ENCODE data around the gene CYB561D2. TPM values are rescaled to one million over a fixed set of nuclear protein-coding genes. Genes with fewer than 3 reads are reported as not detected.
A peak's percentile ranks its signal among the peaks of the same experiment; 100 is the strongest.

CYB561D2 gene
- total RNA-seq, 1 donor: 25.0 TPM

DNA sequence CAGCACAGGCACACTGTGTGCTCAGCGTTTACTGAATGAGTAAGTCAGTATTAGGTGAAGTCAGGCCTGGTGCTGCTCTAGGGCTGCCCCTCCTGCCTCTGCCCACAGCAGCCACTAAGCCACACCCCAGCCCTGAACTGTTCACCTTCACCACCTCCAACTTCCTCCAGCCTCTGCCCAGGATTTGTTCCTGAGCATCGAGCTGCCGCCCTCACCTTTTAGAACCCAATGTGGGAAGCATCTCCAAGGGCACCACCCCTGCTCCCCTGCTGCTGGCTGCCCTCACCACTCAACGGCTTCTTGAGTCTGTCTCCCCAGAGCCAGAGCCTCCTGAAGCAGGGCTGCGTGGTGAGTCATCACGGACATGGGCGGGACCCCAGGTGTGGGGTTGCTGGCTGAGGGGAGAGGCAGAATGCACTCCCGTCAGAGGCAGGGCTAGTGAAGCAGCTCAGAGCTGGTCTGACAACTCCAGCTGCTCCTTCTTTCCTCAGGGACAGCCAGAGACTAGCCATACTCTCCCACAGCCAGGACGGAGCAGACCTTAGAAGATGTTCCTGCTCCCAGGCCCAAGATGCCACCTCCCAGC lies 33.9 kb upstream of the CYB561D2 start:
- peak; percentile 79 for DNase-seq (ENCODE audit: insufficient read length, low spot score, missing footprints)
- H3K4me1 ChIP-seq (ENCODE audit: insufficient read depth, low read length): peaks cover 11% of the 10 kb centered on the region
- H3K9me3 ChIP-seq (ENCODE audit: low read depth, low read length): no peaks in the 10 kb centered on the region
- no peak overlapping the region for H3K27ac ChIP-seq (ENCODE audit: low read depth, low read length)
- no peaks in the 10 kb centered on the region for H3K27me3 ChIP-seq (ENCODE audit: insufficient read depth, low read length)
- TF ChIP-seq, protein P1, sequence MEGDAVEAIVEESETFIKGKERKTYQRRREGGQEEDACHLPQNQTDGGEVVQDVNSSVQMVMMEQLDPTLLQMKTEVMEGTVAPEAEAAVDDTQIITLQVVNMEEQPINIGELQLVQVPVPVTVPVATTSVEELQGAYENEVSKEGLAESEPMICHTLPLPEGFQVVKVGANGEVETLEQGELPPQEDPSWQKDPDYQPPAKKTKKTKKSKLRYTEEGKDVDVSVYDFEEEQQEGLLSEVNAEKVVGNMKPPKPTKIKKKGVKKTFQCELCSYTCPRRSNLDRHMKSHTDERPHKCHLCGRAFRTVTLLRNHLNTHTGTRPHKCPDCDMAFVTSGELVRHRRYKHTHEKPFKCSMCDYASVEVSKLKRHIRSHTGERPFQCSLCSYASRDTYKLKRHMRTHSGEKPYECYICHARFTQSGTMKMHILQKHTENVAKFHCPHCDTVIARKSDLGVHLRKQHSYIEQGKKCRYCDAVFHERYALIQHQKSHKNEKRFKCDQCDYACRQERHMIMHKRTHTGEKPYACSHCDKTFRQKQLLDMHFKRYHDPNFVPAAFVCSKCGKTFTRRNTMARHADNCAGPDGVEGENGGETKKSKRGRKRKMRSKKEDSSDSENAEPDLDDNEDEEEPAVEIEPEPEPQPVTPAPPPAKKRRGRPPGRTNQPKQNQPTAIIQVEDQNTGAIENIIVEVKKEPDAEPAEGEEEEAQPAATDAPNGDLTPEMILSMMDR (IDR thresholded peaks at IDR 0.05; ENCODE audit: extremely low read depth, low read depth, low read length): no peak
- peaks cover 28% of the 10 kb centered on the region for H3K36me3 ChIP-seq (ENCODE audit: insufficient read depth, low read length)
- H3K4me3 ChIP-seq (ENCODE audit: insufficient read depth, low read length): no peak overlapping the region
- H3K79me2 ChIP-seq (ENCODE audit: insufficient read depth, low read length): peaks cover 31% of the 10 kb centered on the region
- H4K20me1 ChIP-seq (ENCODE audit: insufficient read depth, low read length): peaks cover 41% of the 10 kb centered on the region
- H2AFZ ChIP-seq (ENCODE audit: low read length): no peak overlapping the region
- H3K4me2 ChIP-seq (ENCODE audit: insufficient read depth, low read length): no peak overlapping the region

DNA sequence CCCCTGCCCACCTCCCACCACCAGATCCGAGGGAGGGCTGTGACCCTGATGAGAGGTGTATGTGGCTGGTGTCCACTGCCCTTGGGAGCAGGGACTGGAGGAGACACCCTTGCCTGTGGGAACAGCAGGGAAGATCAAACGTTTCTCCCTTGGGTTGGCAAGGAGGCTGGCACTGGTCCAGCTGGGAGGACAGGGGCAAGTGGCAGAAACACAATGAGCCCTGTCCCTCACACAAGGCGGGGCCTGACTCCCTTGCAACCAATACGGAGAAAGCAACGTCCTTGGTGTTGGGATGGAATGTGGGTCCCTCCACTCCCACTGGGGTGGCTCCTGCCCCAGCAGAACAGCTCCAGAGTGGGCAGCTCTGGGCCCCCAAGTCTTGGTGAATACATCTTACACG lies 33.4 kb upstream of the CYB561D2 start:
- Histone ChIP-seq H2AFZ (ENCODE audit: low read length) (no peak overlapping the region), H3K4me1 (ENCODE audit: insufficient read depth, low read length) (peaks cover 14% of the 10 kb centered on the region), H3K27me3 (ENCODE audit: insufficient read depth, low read length) (no peaks in the 10 kb centered on the region), H3K27ac (ENCODE audit: low read depth, low read length) (no peak overlapping the region), H3K4me2 (ENCODE audit: insufficient read depth, low read length) (no peak overlapping the region), H3K9me3 (ENCODE audit: low read depth, low read length) (no peaks in the 10 kb centered on the region), H4K20me1 (ENCODE audit: insufficient read depth, low read length) (peaks cover 41% of the 10 kb centered on the region), H3K4me3 (ENCODE audit: insufficient read depth, low read length) (no peak overlapping the region), H3K36me3 (ENCODE audit: insufficient read depth, low read length) (peaks cover 28% of the 10 kb centered on the region), H3K79me2 (ENCODE audit: insufficient read depth, low read length) (peaks cover 31% of the 10 kb centered on the region)
- DNase-seq (ENCODE audit: insufficient read length, low spot score, missing footprints): peak; percentile 75
- TF ChIP-seq, protein P1 (IDR thresholded peaks at IDR 0.05; ENCODE audit: extremely low read depth, low read depth, low read length): no peak

DNA sequence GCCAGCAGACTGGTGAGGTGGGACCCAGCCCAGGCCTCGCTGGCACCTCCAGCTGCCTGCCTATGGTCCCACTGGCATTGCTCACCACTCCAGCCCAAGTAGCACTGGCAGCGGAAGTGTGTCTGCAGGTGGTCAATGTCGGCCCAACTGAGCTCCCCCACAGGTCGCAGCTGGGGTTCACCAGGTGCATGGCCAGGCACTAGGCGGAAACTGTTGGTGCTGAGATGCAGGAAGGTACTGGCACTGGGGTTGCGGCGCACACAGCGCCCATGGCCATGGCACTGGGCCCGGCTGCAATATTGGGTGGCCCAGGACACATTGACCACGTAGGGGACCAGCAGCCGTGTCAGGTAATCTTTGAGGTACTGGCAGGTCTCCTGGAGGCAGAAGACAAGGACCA lies 32.5 kb upstream of the CYB561D2 start:
- Histone ChIP-seq H3K9me3 (ENCODE audit: low read depth, low read length) (no peaks in the 10 kb centered on the region), H3K27me3 (ENCODE audit: insufficient read depth, low read length) (no peaks in the 10 kb centered on the region), H3K4me3 (ENCODE audit: insufficient read depth, low read length) (no peak overlapping the region), H3K36me3 (ENCODE audit: insufficient read depth, low read length) (peaks cover 28% of the 10 kb centered on the region), H3K79me2 (ENCODE audit: insufficient read depth, low read length) (peaks cover 31% of the 10 kb centered on the region), H3K27ac (ENCODE audit: low read depth, low read length) (no peak overlapping the region), H2AFZ (ENCODE audit: low read length) (no peak overlapping the region), H4K20me1 (ENCODE audit: insufficient read depth, low read length) (peaks cover 41% of the 10 kb centered on the region), H3K4me2 (ENCODE audit: insufficient read depth, low read length) (no peak overlapping the region), H3K4me1 (ENCODE audit: insufficient read depth, low read length) (peaks cover 14% of the 10 kb centered on the region)
- TF ChIP-seq, protein P1 (IDR thresholded peaks at IDR 0.05; ENCODE audit: extremely low read depth, low read depth, low read length): no peak
- no peak for DNase-seq (ENCODE audit: insufficient read length, low spot score, missing footprints)

DNA sequence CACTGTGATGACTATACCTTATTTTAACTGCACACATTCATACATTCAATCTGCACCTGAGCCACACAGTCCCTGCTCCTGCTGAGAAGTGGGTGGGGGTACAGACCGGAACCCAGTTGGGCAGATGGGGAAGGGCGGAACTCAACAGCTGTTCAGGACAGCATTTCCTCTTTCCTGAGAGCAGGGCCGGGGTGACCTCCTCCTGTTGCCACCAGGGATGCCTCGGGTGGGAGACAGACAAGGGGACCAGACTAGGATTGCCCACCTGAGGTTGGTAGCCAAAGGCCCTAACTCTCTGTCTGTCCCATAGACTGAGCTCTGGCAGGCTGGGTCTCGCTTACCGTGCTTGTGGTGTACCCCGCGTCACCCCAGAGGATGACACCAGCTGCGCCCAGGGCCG lies 32.0 kb upstream of the CYB561D2 start:
- Histone ChIP-seq H4K20me1 (ENCODE audit: insufficient read depth, low read length) (peaks cover 41% of the 10 kb centered on the region), H3K36me3 (ENCODE audit: insufficient read depth, low read length) (peaks cover 28% of the 10 kb centered on the region), H3K4me2 (ENCODE audit: insufficient read depth, low read length) (no peak overlapping the region), H2AFZ (ENCODE audit: low read length) (no peak overlapping the region), H3K9me3 (ENCODE audit: low read depth, low read length) (no peaks in the 10 kb centered on the region), H3K79me2 (ENCODE audit: insufficient read depth, low read length) (peaks cover 31% of the 10 kb centered on the region), H3K4me3 (ENCODE audit: insufficient read depth, low read length) (no peak overlapping the region), H3K27ac (ENCODE audit: low read depth, low read length) (no peak overlapping the region), H3K27me3 (ENCODE audit: insufficient read depth, low read length) (no peaks in the 10 kb centered on the region), H3K4me1 (ENCODE audit: insufficient read depth, low read length) (peaks cover 14% of the 10 kb centered on the region)
- TF ChIP-seq, protein P1 (IDR thresholded peaks at IDR 0.05; ENCODE audit: extremely low read depth, low read depth, low read length): no peak
- DNase-seq (ENCODE audit: insufficient read length, low spot score, missing footprints): no peak
